IMR-90 (cell line): ENCODE results near the gene PAMR1. TPM values are rescaled to one million over a fixed set of nuclear protein-coding genes. Genes with fewer than 3 reads are reported as not detected.

Experiments used
- ATAC-seq: fragments of 200-7000 bp; cut with Tn5 transposase; 2 replicates; pipeline ENCODE4 v1.9.1; 2020; ENCODE audit warnings: low read depth, mild to moderate bottlenecking, moderate library complexity
- BruUV-seq: library from RNA; stranded (reverse); fragments of 400-500 nt; replicated peaks from 2 replicates; lab custom pipeline; 2021; lab: Mats Ljungman, UMichigan
- CTCF ChIA-PET: fragments of 300-600 bp; formaldehyde crosslinking; extraction: SDS; loops from one replicate; lab custom pipeline; 2021; ENCODE audit warnings: antibody characterized with exemption; lab: Yijun Ruan, JAX
- POLR2A ChIA-PET: fragments of 300-600 bp; sonication (Branson Sonifier 250); formaldehyde crosslinking; loops from one replicate; lab custom pipeline; 2022; ENCODE audit warnings: antibody characterized with exemption; ENCODE audit not compliant: unreplicated experiment; lab: Charles Lee
- DNase-seq: peaks from one replicate; pipeline ENCODE4 v3.0.0; 2013
- H2AFZ ChIP-seq: replicated peaks from 2 replicates; pipeline ENCODE3; 2013; ENCODE audit warnings: low read length, mild to moderate bottlenecking; ENCODE audit not compliant: poor library complexity
- H2AK5ac ChIP-seq: 2 replicates; pipeline ENCODE4 v1.6.1; 2013; ENCODE audit warnings: low read depth, low read length, inconsistent platforms
- H2AK9ac ChIP-seq: replicated peaks from 2 replicates; pipeline ENCODE3; 2013; ENCODE audit warnings: mild to moderate bottlenecking, low read depth, low read length, moderate library complexity; ENCODE audit not compliant: poor library complexity
- H2BK120ac ChIP-seq: 2 replicates; pipeline ENCODE4 v1.6.1; 2013; ENCODE audit warnings: low read depth, low read length, inconsistent platforms
- H2BK15ac ChIP-seq: 3 replicates; pipeline ENCODE4 v1.6.1; 2013; ENCODE audit warnings: low read depth, low read length, inconsistent platforms
- H2BK20ac ChIP-seq: 2 replicates; pipeline ENCODE4 v1.6.1; 2013; ENCODE audit warnings: low read depth, mild to moderate bottlenecking, inconsistent platforms, low read length, moderate library complexity
- H2BK5ac ChIP-seq: 2 replicates; pipeline ENCODE4 v1.6.1; 2013; ENCODE audit warnings: mild to moderate bottlenecking, low read depth, low read length, inconsistent platforms; ENCODE audit not compliant: poor library complexity, severe bottlenecking
- H3K14ac ChIP-seq: replicated peaks from 2 replicates; pipeline ENCODE4 v1.6.1; 2013; ENCODE audit warnings: low read depth, low read length, inconsistent platforms
- H3K18ac ChIP-seq: 2 replicates; pipeline ENCODE4 v1.6.1; 2013; ENCODE audit warnings: low read depth, low read length, control low read depth
- H3K23ac ChIP-seq: 2 replicates; pipeline ENCODE4 v1.6.1; 2013; ENCODE audit warnings: low read depth, low read length, inconsistent platforms
- H3K27ac ChIP-seq: 2 replicates; pipeline ENCODE4 v1.5.1; 2013; ENCODE audit warnings: mild to moderate bottlenecking, control low read depth, low read length; ENCODE audit not compliant: insufficient read depth
- H3K27me3 ChIP-seq: 2 replicates; pipeline ENCODE4 v1.6.1; 2013; ENCODE audit warnings: low read length; ENCODE audit not compliant: control insufficient read depth, insufficient read depth
- H3K36me3 ChIP-seq: 2 replicates; pipeline ENCODE4 v1.6.1; 2013; ENCODE audit warnings: low read length, mixed read lengths; ENCODE audit not compliant: control insufficient read depth, insufficient read depth
- H3K4ac ChIP-seq: 2 replicates; pipeline ENCODE4 v1.6.1; 2013; ENCODE audit warnings: low read depth, low read length, inconsistent platforms
- H3K4me1 ChIP-seq: 2 replicates; pipeline ENCODE4 v1.6.1; 2013; ENCODE audit warnings: low read length, mixed read lengths; ENCODE audit not compliant: control insufficient read depth, insufficient read depth
- H3K4me2 ChIP-seq: 2 replicates; pipeline ENCODE4 v1.6.1; 2013; ENCODE audit warnings: low read depth, mild to moderate bottlenecking, control low read depth, low read length, moderate library complexity
- H3K4me3 ChIP-seq: 2 replicates; pipeline ENCODE4 v1.5.1; 2013; ENCODE audit warnings: low read depth, mild to moderate bottlenecking, control low read depth, low read length, moderate library complexity; ENCODE audit not compliant: insufficient read depth
- H3K56ac ChIP-seq: 2 replicates; pipeline ENCODE4 v1.6.1; 2013; ENCODE audit warnings: low read length, inconsistent platforms; ENCODE audit not compliant: insufficient read depth; ENCODE audit errors: extremely low read depth
- H3K79me1 ChIP-seq, 2 experiments: 2 replicates each; pipeline ENCODE4 v1.6.1; 2013; ENCODE audit warnings: low read length in 2 of 2, inconsistent platforms in 1 of 2, low read depth in 1 of 2
- H3K9ac ChIP-seq: 2 replicates; pipeline ENCODE4 v1.6.1; 2013; ENCODE audit warnings: low read depth, low read length, control low read depth
- H3K9me1 ChIP-seq: 2 replicates; pipeline ENCODE4 v1.6.1; 2013; ENCODE audit warnings: low read length, inconsistent platforms; ENCODE audit not compliant: insufficient read depth
- H3K9me3 ChIP-seq: 2 replicates; pipeline ENCODE4 v1.6.1; 2013; ENCODE audit warnings: low read length; ENCODE audit not compliant: control insufficient read depth, insufficient read depth
- H4K20me1 ChIP-seq: 2 replicates; pipeline ENCODE4 v1.6.1; 2013; ENCODE audit warnings: low read length, inconsistent platforms; ENCODE audit not compliant: insufficient read depth
- H4K5ac ChIP-seq: 2 replicates; pipeline ENCODE4 v1.6.1; 2013; ENCODE audit warnings: mild to moderate bottlenecking, low read depth, low read length, control low read depth
- H4K8ac ChIP-seq, 2 experiments: 2 replicates each; pipeline ENCODE4 v1.6.1; 2013; ENCODE audit warnings: low read depth in 2 of 2, low read length in 2 of 2, control low read depth in 1 of 2, inconsistent platforms in 1 of 2
- H4K91ac ChIP-seq: 2 replicates; pipeline ENCODE4 v1.6.1; 2013; ENCODE audit warnings: low read depth, low read length, inconsistent platforms; ENCODE audit not compliant: insufficient read depth
- BHLHE40 ChIP-seq: fragments of 150-350 bp; IDR thresholded peaks from 2 replicates; pipeline ENCODE4 v1.6.1; 2016; ENCODE audit warnings: mild to moderate bottlenecking, low read depth, low read length
- CEBPB ChIP-seq: IDR thresholded peaks from 2 replicates; pipeline ENCODE4 v1.6.1; 2012; ENCODE audit warnings: low read depth, low read length, improper control_type of control experiment
- CHD1 ChIP-seq: IDR thresholded peaks from 2 replicates; pipeline ENCODE4 v1.6.1; 2012; ENCODE audit warnings: low read depth, low read length, improper control_type of control experiment
- ELK1 ChIP-seq: fragments of 150-350 bp; IDR thresholded peaks from 2 replicates; pipeline ENCODE4 v1.6.1; 2016; ENCODE audit warnings: low read depth, mild to moderate bottlenecking, low read length, moderate library complexity, borderline replicate concordance
- FOS ChIP-seq: fragments of 150-350 bp; IDR thresholded peaks from 2 replicates; pipeline ENCODE4 v1.6.1; 2016; ENCODE audit warnings: low read depth, low read length
- MAFK ChIP-seq: IDR thresholded peaks from 2 replicates; pipeline ENCODE4 v1.6.1; 2012; ENCODE audit warnings: low read depth, low read length, improper control_type of control experiment
- MAZ ChIP-seq: IDR thresholded peaks from 2 replicates; pipeline ENCODE4 v1.6.1; 2012; ENCODE audit warnings: low read depth, mild to moderate bottlenecking, low read length, improper control_type of control experiment, moderate library complexity, borderline replicate concordance
- NFE2L2 ChIP-seq: fragments of 150-350 bp; IDR thresholded peaks from 2 replicates; pipeline ENCODE4 v1.6.1; 2016; ENCODE audit warnings: low read depth, mild to moderate bottlenecking, low read length
- POLR2A ChIP-seq: IDR thresholded peaks from 2 replicates; pipeline ENCODE4 v1.6.1; 2012; ENCODE audit warnings: mild to moderate bottlenecking, low read depth, low read length
- RAD21 ChIP-seq: IDR thresholded peaks from 2 replicates; pipeline ENCODE4 v1.6.1; 2012; ENCODE audit warnings: low read length, improper control_type of control experiment
- RFX5 ChIP-seq: IDR thresholded peaks from 2 replicates; pipeline ENCODE4 v1.8.0; 2012; ENCODE audit warnings: low read depth, mild to moderate bottlenecking, low read length, moderate library complexity
- SMC3 ChIP-seq: fragments of 150-350 bp; IDR thresholded peaks from 2 replicates; pipeline ENCODE4 v1.6.1; 2016; ENCODE audit warnings: low read depth, mild to moderate bottlenecking, antibody characterized with exemption, low read length, moderate library complexity
- WGBS, 2 experiments: methylation state at CpG; one replicate each; pipeline versions ENCODE4 v1.1.5 to v1.1.7; 2013; ENCODE audit warnings: missing lambda C conversion rate in 2 of 2; ENCODE audit not compliant: insufficient read length in 1 of 2; ENCODE audit errors: extremely low coverage in 2 of 2; 5-methylcytosine and 5-hydroxymethylcytosine counted together
- dilution Hi-C: fragments of 300-500 bp; cut with HindIII; formaldehyde crosslinking; loops from one replicate; pipeline ENCODE4 v1.14.3; 2018; ENCODE audit warnings: low sequenced_read_pairs; ENCODE audit not compliant: unreplicated experiment
- in situ Hi-C: fragments of 300-500 bp; cut with MboI; formaldehyde crosslinking; loops from 3 replicates; pipeline ENCODE4 v1.14.3; 2019; ENCODE audit warnings: low sequenced_read_pairs, inconsistent platforms, mixed read lengths
- intact Hi-C: fragments of 100-400 bp; cut with micrococcal nuclease; formaldehyde crosslinking; loops from 2 replicates; pipeline ENCODE4 v1.10.0; 2022
- polyA plus RNA-seq, 3 experiments: library from polyadenylated mRNA; depleted of rRNA; stranded (reverse); fragments of >200 nt; gene quantifications; 2 replicates each; pipeline ENCODE4 v1.2.3, GENCODE V29; 2012; ENCODE audit warnings: low replicate concordance in 1 of 3
- total RNA-seq: library from RNA; depleted of rRNA; stranded (reverse); fragments of >200 nt; gene quantifications from 2 replicates; pipeline ENCODE4 v1.2.3, GENCODE V29; 2012
- TF ChIP-seq, protein P1 (sequence below): fragments of 150-350 bp; IDR thresholded peaks from 2 replicates; pipeline ENCODE4 v1.6.1; 2017; ENCODE audit warnings: mild to moderate bottlenecking, antibody characterized with exemption, low read length, low read depth

The PAMR1 gene
- total and polyA plus RNA-seq, 2 of the 4 experiments (the other 2 are of a cell fraction) = 70.7 to 80.7 TPM

DNA sequence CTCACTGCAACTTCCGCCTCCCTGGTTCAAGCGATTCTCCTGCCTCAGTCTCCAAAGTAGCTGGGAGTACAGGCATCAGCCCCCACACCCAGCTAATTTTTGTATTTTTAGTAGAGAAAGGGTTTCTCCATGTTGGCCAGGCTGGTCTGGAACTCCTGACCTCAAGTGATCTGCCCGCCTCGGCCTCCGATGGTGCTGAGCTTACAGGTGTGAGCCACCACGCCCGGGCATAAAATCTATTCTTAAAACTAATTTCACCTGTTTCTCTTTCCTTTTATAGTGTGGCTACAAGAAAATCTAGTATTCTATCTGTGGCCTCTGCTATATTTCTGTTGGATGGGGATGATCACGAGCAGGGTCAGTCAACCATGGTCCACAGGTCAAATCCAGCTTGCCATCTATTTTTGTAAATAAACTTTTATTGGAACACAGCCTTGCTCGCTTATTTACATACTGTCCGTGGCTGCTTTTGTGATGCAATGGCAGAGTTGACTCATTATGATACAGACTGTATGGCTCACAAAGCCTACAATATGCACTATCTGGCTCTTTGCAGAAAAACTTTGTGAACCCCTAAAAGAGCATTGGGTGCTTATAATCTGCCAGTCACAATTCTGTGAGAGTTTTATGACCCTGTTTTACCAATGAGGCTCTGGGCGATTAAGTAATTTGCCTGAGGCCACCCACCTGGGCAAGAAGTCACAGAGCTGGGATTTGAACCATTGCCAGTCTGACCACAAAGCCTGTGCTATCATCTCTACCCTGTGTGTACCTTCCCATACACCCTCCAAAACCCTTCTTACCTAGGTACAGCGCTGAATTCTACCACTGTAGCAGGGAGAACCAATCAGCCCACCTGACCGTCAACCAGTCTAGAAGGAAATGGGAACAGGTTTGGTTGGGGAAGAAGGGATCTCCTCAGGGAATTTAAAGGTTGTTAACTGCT lies 134.4 kb downstream of the PAMR1 start:
- peaks cover 0 to 17% of the 10 kb centered on the region in 2 experiments; a peak in 3 of 4 replicates for H3K79me1 ChIP-seq
- H2BK120ac ChIP-seq = peak overlapping the region; percentile 84
- WGBS, 2 experiments = 67% methylated on average over 1 of the region's 13 CpGs; no CpG with 5 or more reads in 1 of the 2 experiments
- CTCF ChIA-PET = interaction anchor here (0.7 to 1.3 kb wide), 5 partner anchors 85 to 535 kb away, joined by 3 to 6 read pairs (median 3); no protein-coding TSS in a partner anchor
- peak overlapping the region; percentile 25 for H2AK9ac ChIP-seq
- peaks cover 10% of the 10 kb centered on the region for H3K4me1 ChIP-seq
- dilution Hi-C loops = no loop called here
- H3K9ac ChIP-seq = 0 out of 2 replicates have a peak overlapping the region, but pooled peaks have one; percentile 24
- peaks cover 10% of the 10 kb centered on the region for H3K9me1 ChIP-seq
- peak overlapping the region; percentile 81 for H3K27ac ChIP-seq
- no peaks in the 10 kb centered on the region for H3K9me3 ChIP-seq
- H2BK20ac ChIP-seq = peak overlapping the region; percentile 90
- ATAC-seq (peak; percentile 74), DNase-seq (peak; percentile 89)
- BruUV-seq = no TSS peak
- H3K36me3 ChIP-seq = no peaks in the 10 kb centered on the region
- H3K23ac ChIP-seq = peak overlapping the region; percentile 33; the same call in 1 of the 2 replicates
- peak overlapping the region; percentile 68 for H3K4me2 ChIP-seq
- peak overlapping the region; percentile 86 for H3K4ac ChIP-seq
- peak overlapping the region; percentile 82 for H4K91ac ChIP-seq
- H2BK5ac ChIP-seq = peak overlapping the region; percentile 91
- H2AFZ ChIP-seq = no peak overlapping the region
- intact Hi-C loops = loop anchor here (2.0 to 10.0 kb wide), 3 partner anchors 158 to 1026 kb away; no protein-coding TSS in a partner anchor
- H3K14ac ChIP-seq = peak overlapping the region; percentile 62
- peak overlapping the region; percentile 83 for H4K5ac ChIP-seq
- POLR2A ChIA-PET = interaction anchor here (0.6 kb wide), 1 partner anchor 468 kb away, joined by 12 read pairs; no protein-coding TSS in a partner anchor
- H4K20me1 ChIP-seq = no peaks in the 10 kb centered on the region
- no peaks in the 10 kb centered on the region for H3K27me3 ChIP-seq
- H2AK5ac ChIP-seq = peak overlapping the region; percentile 95
- peak overlapping the region; percentile 82; the same call in 2 of the 3 replicates for H2BK15ac ChIP-seq
- H3K56ac ChIP-seq = peak overlapping the region; percentile 60
- no peak overlapping the region for H3K4me3 ChIP-seq
- peak overlapping the region; percentile 26 to 67; a peak in 2 of 4 replicates for H4K8ac ChIP-seq
- peak overlapping the region; percentile 90 for H3K18ac ChIP-seq
- in situ Hi-C loops = loop anchor here (5.0 kb wide), 1 partner anchor 469 kb away; no protein-coding TSS in a partner anchor
- TF ChIP-seq MAZ = no peak
- TF ChIP-seq SMC3 = 0 out of 2 replicates have a peak, but pooled peaks have one; percentile 25
- no peak for TF ChIP-seq RFX5
- no peak for TF ChIP-seq ELK1
- TF ChIP-seq, protein P1, sequence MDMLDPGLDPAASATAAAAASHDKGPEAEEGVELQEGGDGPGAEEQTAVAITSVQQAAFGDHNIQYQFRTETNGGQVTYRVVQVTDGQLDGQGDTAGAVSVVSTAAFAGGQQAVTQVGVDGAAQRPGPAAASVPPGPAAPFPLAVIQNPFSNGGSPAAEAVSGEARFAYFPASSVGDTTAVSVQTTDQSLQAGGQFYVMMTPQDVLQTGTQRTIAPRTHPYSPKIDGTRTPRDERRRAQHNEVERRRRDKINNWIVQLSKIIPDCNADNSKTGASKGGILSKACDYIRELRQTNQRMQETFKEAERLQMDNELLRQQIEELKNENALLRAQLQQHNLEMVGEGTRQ = peak; percentile 65
- TF ChIP-seq FOS = peak; percentile 93
- TF ChIP-seq CHD1 = no peak
- TF ChIP-seq MAFK = no peak
- no peak for TF ChIP-seq POLR2A
- no peak for TF ChIP-seq RAD21
- TF ChIP-seq BHLHE40 = peak; percentile 94
- TF ChIP-seq NFE2L2 = no peak; the same call in 1 of the 2 replicates
- peak; percentile 98 for TF ChIP-seq CEBPB
